Neural cell (in vitro differentiated cells): Measurements from ENCODE around the gene CEBPB. TPM values are rescaled to one million over a fixed set of nuclear protein-coding genes. Genes with fewer than 3 reads are reported as not detected.

Experiments used
- H2AFZ ChIP-seq: fragments of 200-600, 300-800 bp; sonication (generic), shearing (Covaris generic); 2 replicates; pipeline ENCODE4 v1.6.0; 2014; ENCODE audit warnings: low read depth, mild to moderate bottlenecking, antibody characterized with exemption, low read length, moderate library complexity
- H3F3A ChIP-seq: fragments of 200-600 bp; shearing (Covaris generic); 2 replicates; pipeline ENCODE4 v1.6.1; 2016; ENCODE audit warnings: mild to moderate bottlenecking, moderate library complexity, mixed read lengths, antibody characterized with exemption, low read length; ENCODE audit not compliant: insufficient read depth, poor library complexity, severe bottlenecking
- H3K27ac ChIP-seq: fragments of 200-600, 300-800 bp; sonication (generic), shearing (Covaris generic); 2 replicates; pipeline ENCODE4 v1.5.1; 2014; ENCODE audit warnings: mild to moderate bottlenecking, low read length, moderate library complexity
- H3K27me3 ChIP-seq: fragments of 300-800, 200-600 bp; sonication (generic), shearing (Covaris generic); 2 replicates; pipeline ENCODE4 v1.6.0; 2014; ENCODE audit warnings: mild to moderate bottlenecking, low read depth, low read length, moderate library complexity; ENCODE audit not compliant: insufficient read depth
- H3K36me3 ChIP-seq: fragments of 300-800, 200-600 bp; sonication (generic), shearing (Covaris generic); 2 replicates; pipeline ENCODE4 v1.5.1; 2014; ENCODE audit warnings: mild to moderate bottlenecking, antibody characterized with exemption, low read length, moderate library complexity; ENCODE audit not compliant: insufficient read depth
- H3K4me2 ChIP-seq: fragments of 300-800, 200-600 bp; sonication (generic), shearing (Covaris generic); 2 replicates; pipeline ENCODE4 v1.6.0; 2014; ENCODE audit warnings: mild to moderate bottlenecking, low read length
- H3K4me3 ChIP-seq: fragments of 300-800, 200-600 bp; sonication (generic), shearing (Covaris generic); 2 replicates; pipeline ENCODE4 v1.5.1; 2014; ENCODE audit warnings: mild to moderate bottlenecking, low read length, moderate library complexity
- H3K79me2 ChIP-seq: fragments of 200-600 bp; shearing (Covaris generic); replicated peaks from 2 replicates; pipeline ENCODE4 v1.6.0; 2014; ENCODE audit warnings: mild to moderate bottlenecking, low read length, moderate library complexity; ENCODE audit not compliant: insufficient read depth
- H3K9ac ChIP-seq: fragments of 300-800, 200-600 bp; sonication (generic), shearing (Covaris generic); 2 replicates; pipeline ENCODE4 v1.6.1; 2016; ENCODE audit warnings: mild to moderate bottlenecking, low read length, mixed read lengths
- H3K9me2 ChIP-seq: fragments of 200-600 bp; shearing (Covaris generic); 2 replicates; pipeline ENCODE4 v1.6.1; 2016; ENCODE audit warnings: mild to moderate bottlenecking, low read length, mixed read lengths; ENCODE audit not compliant: insufficient read depth
- H3K9me3 ChIP-seq: fragments of 200-600, 300-800 bp; sonication (generic), shearing (Covaris generic); 2 replicates; pipeline ENCODE4 v1.6.1; 2016; ENCODE audit warnings: mild to moderate bottlenecking, mixed run types, low read length, moderate library complexity, mixed read lengths
- H4K20me1 ChIP-seq: fragments of 200-600 bp; shearing (Covaris generic); 2 replicates; pipeline ENCODE4 v1.6.1; 2016; ENCODE audit warnings: mild to moderate bottlenecking, mixed run types; ENCODE audit not compliant: insufficient read depth
- CTCF ChIP-seq: fragments of 450-650 bp; IDR thresholded peaks from 2 replicates; pipeline ENCODE4 v1.5.1; 2014; ENCODE audit warnings: antibody characterized with exemption, mild to moderate bottlenecking, moderate library complexity; ENCODE audit not compliant: poor library complexity, severe bottlenecking
- EP300 ChIP-seq: fragments of 450-650 bp; conservative IDR thresholded peaks from 2 replicates; pipeline ENCODE4 v1.6.1; 2014; ENCODE audit warnings: antibody characterized with exemption, mild to moderate bottlenecking, moderate library complexity; ENCODE audit not compliant: poor library complexity, severe bottlenecking
- EZH2 ChIP-seq: fragments of 200-600, 300-800 bp; shearing (Covaris generic), sonication (generic); IDR thresholded peaks from 2 replicates; pipeline ENCODE4 v1.6.1; 2014; ENCODE audit warnings: antibody characterized with exemption, low read length, borderline replicate concordance, mild to moderate bottlenecking; ENCODE audit not compliant: insufficient read depth, poor library complexity, severe bottlenecking
- MXI1 ChIP-seq: fragments of 450-650 bp; conservative IDR thresholded peaks from 2 replicates; pipeline ENCODE4 v1.6.1; 2014; ENCODE audit warnings: antibody characterized with exemption, mild to moderate bottlenecking; ENCODE audit not compliant: poor library complexity, severe bottlenecking
- POLR2AphosphoS5 ChIP-seq: IDR thresholded peaks from 2 replicates; pipeline ENCODE4 v1.6.1; 2012
- RAD21 ChIP-seq: fragments of 450-650 bp; conservative IDR thresholded peaks from 2 replicates; pipeline ENCODE4 v1.6.1; 2014; ENCODE audit warnings: antibody characterized with exemption, mild to moderate bottlenecking, moderate library complexity
- SMC3 ChIP-seq: fragments of 450-650 bp; conservative IDR thresholded peaks from 2 replicates; pipeline ENCODE4 v1.6.1; 2014; ENCODE audit warnings: antibody characterized with exemption, mild to moderate bottlenecking, moderate library complexity; ENCODE audit not compliant: poor library complexity
- TAF1 ChIP-seq: IDR thresholded peaks from 2 replicates; pipeline ENCODE4 v1.6.1; 2012; ENCODE audit warnings: low read depth
- polyA plus RNA-seq: library from polyadenylated mRNA; depleted of rRNA; stranded (reverse); fragments of >200 nt; gene quantifications from 2 replicates; pipeline ENCODE4 v1.2.3, GENCODE V29; 2014
- TF ChIP-seq, protein P1 (sequence below): IDR thresholded peaks from 2 replicates; pipeline ENCODE4 v1.6.1; 2012; ENCODE audit warnings: borderline replicate concordance

Gene CEBPB
- polyA plus RNA-seq, 1 donor from 2014 or later: 0.59 TPM

GRCh38 chr20:50240092-50240491 is 49.5 kb downstream of the CEBPB start:
- no peaks in the 10 kb centered on the region for H3K9me3 ChIP-seq
- H3K27ac ChIP-seq: no peak overlapping the region
- no peak overlapping the region for H3K9ac ChIP-seq
- TF ChIP-seq MXI1 (no peak), RAD21 (no peak), EZH2 (no peak), TAF1 (no peak), EP300 (no peak), POLR2AphosphoS5 (no peak), SMC3 (no peak), CTCF (no peak)
- TF ChIP-seq, protein P1, sequence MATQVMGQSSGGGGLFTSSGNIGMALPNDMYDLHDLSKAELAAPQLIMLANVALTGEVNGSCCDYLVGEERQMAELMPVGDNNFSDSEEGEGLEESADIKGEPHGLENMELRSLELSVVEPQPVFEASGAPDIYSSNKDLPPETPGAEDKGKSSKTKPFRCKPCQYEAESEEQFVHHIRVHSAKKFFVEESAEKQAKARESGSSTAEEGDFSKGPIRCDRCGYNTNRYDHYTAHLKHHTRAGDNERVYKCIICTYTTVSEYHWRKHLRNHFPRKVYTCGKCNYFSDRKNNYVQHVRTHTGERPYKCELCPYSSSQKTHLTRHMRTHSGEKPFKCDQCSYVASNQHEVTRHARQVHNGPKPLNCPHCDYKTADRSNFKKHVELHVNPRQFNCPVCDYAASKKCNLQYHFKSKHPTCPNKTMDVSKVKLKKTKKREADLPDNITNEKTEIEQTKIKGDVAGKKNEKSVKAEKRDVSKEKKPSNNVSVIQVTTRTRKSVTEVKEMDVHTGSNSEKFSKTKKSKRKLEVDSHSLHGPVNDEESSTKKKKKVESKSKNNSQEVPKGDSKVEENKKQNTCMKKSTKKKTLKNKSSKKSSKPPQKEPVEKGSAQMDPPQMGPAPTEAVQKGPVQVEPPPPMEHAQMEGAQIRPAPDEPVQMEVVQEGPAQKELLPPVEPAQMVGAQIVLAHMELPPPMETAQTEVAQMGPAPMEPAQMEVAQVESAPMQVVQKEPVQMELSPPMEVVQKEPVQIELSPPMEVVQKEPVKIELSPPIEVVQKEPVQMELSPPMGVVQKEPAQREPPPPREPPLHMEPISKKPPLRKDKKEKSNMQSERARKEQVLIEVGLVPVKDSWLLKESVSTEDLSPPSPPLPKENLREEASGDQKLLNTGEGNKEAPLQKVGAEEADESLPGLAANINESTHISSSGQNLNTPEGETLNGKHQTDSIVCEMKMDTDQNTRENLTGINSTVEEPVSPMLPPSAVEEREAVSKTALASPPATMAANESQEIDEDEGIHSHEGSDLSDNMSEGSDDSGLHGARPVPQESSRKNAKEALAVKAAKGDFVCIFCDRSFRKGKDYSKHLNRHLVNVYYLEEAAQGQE: no peak
- no peak overlapping the region for H3K4me2 ChIP-seq
- no peak overlapping the region for H3K4me3 ChIP-seq
- H3K27me3 ChIP-seq: no peaks in the 10 kb centered on the region
- no peaks in the 10 kb centered on the region for H3K79me2 ChIP-seq
- no peak overlapping the region for H2AFZ ChIP-seq
- no peaks in the 10 kb centered on the region for H4K20me1 ChIP-seq
- H3K9me2 ChIP-seq: no peaks in the 10 kb centered on the region
- H3F3A ChIP-seq: no peaks in the 10 kb centered on the region
- no peaks in the 10 kb centered on the region for H3K36me3 ChIP-seq

DNA sequence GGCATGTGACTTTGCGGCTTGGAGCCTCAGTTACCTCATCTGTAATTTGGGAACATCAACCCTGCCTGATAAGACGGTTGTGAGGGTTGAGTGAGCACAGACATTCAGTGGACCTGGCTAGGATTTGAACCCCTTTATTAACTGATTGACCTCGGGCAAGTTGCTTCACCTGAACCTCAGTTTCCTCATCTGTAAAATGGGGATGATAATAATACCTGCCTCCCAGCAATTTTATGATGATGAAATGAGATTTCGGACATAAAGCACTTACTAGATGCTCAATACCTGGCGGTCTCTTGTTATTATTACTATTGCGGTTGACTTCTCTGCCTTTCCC is 51.5 kb downstream of the CEBPB start:
- Histone ChIP-seq H3K9ac (no peak overlapping the region), H2AFZ (no peak overlapping the region), H3K9me2 (no peaks in the 10 kb centered on the region), H3K4me2 (no peak overlapping the region), H4K20me1 (no peaks in the 10 kb centered on the region), H3K27ac (no peak overlapping the region), H3K9me3 (no peaks in the 10 kb centered on the region), H3K36me3 (no peaks in the 10 kb centered on the region), H3F3A (no peaks in the 10 kb centered on the region), H3K4me3 (no peak overlapping the region), H3K27me3 (no peaks in the 10 kb centered on the region), H3K79me2 (no peaks in the 10 kb centered on the region)
- no peak for TF ChIP-seq CTCF
- no peak for TF ChIP-seq MXI1
- TF ChIP-seq TAF1: no peak
- no peak for TF ChIP-seq EP300
- no peak for TF ChIP-seq RAD21
- TF ChIP-seq EZH2: no peak
- no peak for TF ChIP-seq SMC3
- no peak for TF ChIP-seq POLR2AphosphoS5
- TF ChIP-seq, protein P1: no peak
